ENCODE results near the gene ABCA7. TPM values are rescaled to one million over a fixed set of nuclear protein-coding genes. Genes with fewer than 3 reads are reported as not detected.

Gene ABCA7
- total RNA-seq, 4 donors from 2014 or later, result 6.0 to 20.0 (median 15.0) TPM

GRCh38 chr19:1018393-1018792, 21.5 kb upstream of the ABCA7 start:
- intact Hi-C loops (cut with DNase I; ENCODE audit: low total_unique reads) (loop anchor here (5.0 kb wide), 1 partner anchor 436 kb away; no protein-coding TSS in a partner anchor), in situ Hi-C loops (cut with MboI; ENCODE audit: low sequenced_read_pairs in 4 of 4) (no loop called here)
- Histone ChIP-seq H3K4me3 (peak overlapping the region in 1 of 4 donors; percentile 27), H3K27ac (peak overlapping the region in 1 of 4 donors; percentile 48), H3K9me3 (no peaks in the 10 kb centered on the region), H3K36me3 (peaks cover 0 to 6% of the 10 kb centered on the region in 2 donors), H3K4me1 (peaks cover 50 to 62% of the 10 kb centered on the region in 2 donors), H3K27me3 (no peaks in the 10 kb centered on the region)
- TF ChIP-seq, protein P1, sequence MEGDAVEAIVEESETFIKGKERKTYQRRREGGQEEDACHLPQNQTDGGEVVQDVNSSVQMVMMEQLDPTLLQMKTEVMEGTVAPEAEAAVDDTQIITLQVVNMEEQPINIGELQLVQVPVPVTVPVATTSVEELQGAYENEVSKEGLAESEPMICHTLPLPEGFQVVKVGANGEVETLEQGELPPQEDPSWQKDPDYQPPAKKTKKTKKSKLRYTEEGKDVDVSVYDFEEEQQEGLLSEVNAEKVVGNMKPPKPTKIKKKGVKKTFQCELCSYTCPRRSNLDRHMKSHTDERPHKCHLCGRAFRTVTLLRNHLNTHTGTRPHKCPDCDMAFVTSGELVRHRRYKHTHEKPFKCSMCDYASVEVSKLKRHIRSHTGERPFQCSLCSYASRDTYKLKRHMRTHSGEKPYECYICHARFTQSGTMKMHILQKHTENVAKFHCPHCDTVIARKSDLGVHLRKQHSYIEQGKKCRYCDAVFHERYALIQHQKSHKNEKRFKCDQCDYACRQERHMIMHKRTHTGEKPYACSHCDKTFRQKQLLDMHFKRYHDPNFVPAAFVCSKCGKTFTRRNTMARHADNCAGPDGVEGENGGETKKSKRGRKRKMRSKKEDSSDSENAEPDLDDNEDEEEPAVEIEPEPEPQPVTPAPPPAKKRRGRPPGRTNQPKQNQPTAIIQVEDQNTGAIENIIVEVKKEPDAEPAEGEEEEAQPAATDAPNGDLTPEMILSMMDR (IDR thresholded peaks at IDR 0.05 in 4 of 5, conservative IDR thresholded peaks at IDR 0.05 in 1 of 5), result no peak
- TF ChIP-seq POLR2A (IDR thresholded peaks at IDR 0.05), result no peak
- no peak for DNase-seq
- ATAC-seq, result no peak

DNA sequence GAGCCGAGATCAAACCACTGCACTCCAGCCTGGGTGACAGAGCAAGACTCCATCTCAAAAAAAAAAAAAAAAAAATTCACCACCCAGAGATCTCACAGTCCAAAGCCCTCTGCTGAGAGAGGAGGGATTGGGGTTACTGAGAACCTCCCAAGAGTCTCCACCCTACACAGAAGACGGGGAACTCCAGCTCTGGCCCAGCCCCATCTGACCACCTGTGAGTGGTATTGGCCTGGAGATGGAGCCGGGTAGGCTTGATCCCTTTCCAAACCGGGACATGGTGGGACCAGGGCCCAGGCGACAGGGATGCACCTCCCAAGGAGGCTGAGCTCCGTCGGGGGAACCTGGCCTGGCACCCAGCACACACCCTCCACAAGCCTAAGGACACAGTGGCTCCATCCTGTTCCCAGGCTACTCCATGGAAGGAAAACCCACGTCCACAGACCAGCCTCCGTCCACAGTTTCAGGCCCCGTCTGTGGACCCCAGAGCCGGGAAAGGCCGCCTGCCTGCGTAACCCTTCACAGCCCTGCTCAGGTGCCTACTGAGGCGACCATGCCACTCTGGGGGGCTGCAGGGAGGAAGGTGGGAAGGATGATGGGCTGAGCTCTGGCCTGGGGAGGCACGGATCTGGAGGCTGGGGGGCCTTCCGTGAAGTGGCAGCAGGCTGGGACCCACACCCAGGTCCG, 20.8 kb upstream of the ABCA7 start:
- TF ChIP-seq POLR2A (IDR thresholded peaks at IDR 0.05), result no peak
- TF ChIP-seq, protein P1 (IDR thresholded peaks at IDR 0.05 in 4 of 5, conservative IDR thresholded peaks at IDR 0.05 in 1 of 5), result no peak
- DNase-seq (no peak), ATAC-seq (no peak)
- peaks cover 50 to 62% of the 10 kb centered on the region in 2 donors for H3K4me1 ChIP-seq
- H3K27me3 ChIP-seq, result no peaks in the 10 kb centered on the region
- intact Hi-C loops (cut with DNase I; ENCODE audit: low total_unique reads), result loop anchor here (5.0 kb wide), 1 partner anchor 437 kb away; no protein-coding TSS in a partner anchor
- peak overlapping the region; percentile 86 to 99 (median 90) for H3K4me3 ChIP-seq
- in situ Hi-C loops (cut with MboI; ENCODE audit: low sequenced_read_pairs in 4 of 4), result no loop called here
- no peaks in the 10 kb centered on the region for H3K36me3 ChIP-seq
- peak overlapping the region; percentile 40 to 93 (median 89) for H3K27ac ChIP-seq
- no peaks in the 10 kb centered on the region for H3K9me3 ChIP-seq

DNA sequence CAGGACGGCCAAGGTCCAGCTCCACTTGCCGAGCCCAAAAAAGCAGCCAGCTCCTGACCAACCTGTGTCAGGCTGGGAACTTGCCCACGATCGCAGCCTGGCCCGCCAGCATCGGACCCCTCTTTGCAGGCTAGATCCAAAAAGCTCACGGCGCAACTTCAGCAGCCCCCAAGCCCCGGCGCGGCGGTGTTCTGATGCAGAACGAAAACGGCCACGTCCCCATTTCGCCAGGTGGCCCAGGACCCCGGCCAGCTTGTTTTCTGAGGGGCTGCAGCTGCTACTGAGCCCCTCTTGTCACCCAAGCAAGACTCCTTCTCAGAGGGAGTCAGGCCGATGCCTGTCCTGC, 20.3 kb upstream of the ABCA7 start:
- no peak for DNase-seq
- Histone ChIP-seq H3K27me3 (no peaks in the 10 kb centered on the region), H3K36me3 (no peaks in the 10 kb centered on the region), H3K4me1 (peaks cover 50 to 62% of the 10 kb centered on the region in 2 donors), H3K9me3 (no peaks in the 10 kb centered on the region), H3K27ac (peak overlapping the region; percentile 89 to 94 (median 91)), H3K4me3 (peak overlapping the region; percentile 86 to 99 (median 90))
- intact Hi-C loops (cut with DNase I; ENCODE audit: low total_unique reads) (loop anchor here (5.0 kb wide), 1 partner anchor 437 kb away; no protein-coding TSS in a partner anchor), in situ Hi-C loops (cut with MboI; ENCODE audit: low sequenced_read_pairs in 4 of 4) (no loop called here)
- ATAC-seq, result no peak
- TF ChIP-seq POLR2A (IDR thresholded peaks at IDR 0.05), result no peak
- TF ChIP-seq, protein P1 (IDR thresholded peaks at IDR 0.05 in 4 of 5, conservative IDR thresholded peaks at IDR 0.05 in 1 of 5), result no peak

- peak overlapping the region; percentile 86 to 99 (median 90) for H3K4me3 ChIP-seq
- H3K4me1 ChIP-seq, result peaks cover 46 to 55% of the 10 kb centered on the region in 2 donors
- no peaks in the 10 kb centered on the region for H3K9me3 ChIP-seq
- TF ChIP-seq, protein P1 (IDR thresholded peaks at IDR 0.05 in 4 of 5, conservative IDR thresholded peaks at IDR 0.05 in 1 of 5), result no peak
- no peak for TF ChIP-seq POLR2A (IDR thresholded peaks at IDR 0.05)
- ATAC-seq, result no peak
- peaks cover 0 to 2% (median 1%) of the 10 kb centered on the region in 3 donors for H3K27me3 ChIP-seq
- peak in 1 of 2 donors; percentile 48 for DNase-seq
- in situ Hi-C loops (cut with MboI; ENCODE audit: low sequenced_read_pairs in 4 of 4) (no loop called here), intact Hi-C loops (cut with DNase I; ENCODE audit: low total_unique reads) (loop anchor here (5.0 kb wide), 2 partner anchors 82 to 438 kb away; partner anchors contain the start of gene GPX4)
- H3K36me3 ChIP-seq, result no peaks in the 10 kb centered on the region
- H3K27ac ChIP-seq, result peak overlapping the region; percentile 89 to 94 (median 91)
Measured at GRCh38 chr19:1019980-1020867, 19.7 kb upstream of the ABCA7 start.
